K562 (cell line): ENCODE measurements around the gene LRRTM2. TPM values are rescaled to one million over a fixed set of nuclear protein-coding genes. Genes with fewer than 3 reads are reported as not detected.

ENCODE experiments used
- ATAC-seq: fragments of 200-7000 bp; cut with Tn5 transposase; 3 replicates; pipeline ENCODE4 v1.9.1; 2020; ENCODE audit warnings: moderate library complexity
- BruUV-seq: library from RNA; stranded (reverse); fragments of 400-500 nt; replicated peaks from 2 replicates; lab custom pipeline; 2021; lab: Mats Ljungman, UMichigan
- CTCF ChIA-PET: fragments of 300-600 bp; formaldehyde crosslinking; extraction: SDS; loops from one replicate; lab custom pipeline; 2021; ENCODE audit warnings: low intra/inter-chr PET ratio; lab: Yijun Ruan, JAX
- POLR2A ChIA-PET: fragments of 300-600, 350-650 bp; sonication (Branson Sonifier 250); formaldehyde crosslinking; extraction: SDS; loops from one replicate; lab custom pipeline; 2021; ENCODE audit warnings: antibody characterized with exemption, inconsistent platforms; lab: Yijun Ruan, JAX
- DNase-seq, 4 experiments: peaks; one replicate each; pipeline versions ENCODE4 v3.0.0 to v3.0.0-alpha.2; 2011 to 2018; ENCODE audit warnings: low spot score in 3 of 4, mixed read lengths in 3 of 4; ENCODE audit errors: extremely low read depth in 1 of 4
- FAIRE-seq: peaks from 2 replicates; lab custom pipeline; 2011; peaks lifted over from hg19 to GRCh38; lab: Jason Lieb, UNC
- H2AFZ ChIP-seq: 2 replicates; pipeline ENCODE4 v1.6.0; 2011; ENCODE audit warnings: low read depth, low read length, control low read depth, inconsistent platforms
- H3K27ac ChIP-seq: fragments of 200-600 bp; 3 replicates; pipeline ENCODE4 v1.8.0; 2011; ENCODE audit warnings: low read depth, mild to moderate bottlenecking, control low read depth, inconsistent platforms, low read length, moderate library complexity, mixed read lengths; ENCODE audit errors: extremely low read depth
- H3K27me3 ChIP-seq, 2 experiments: fragments of 300-600 bp in 1 of 2; 2 replicates in 1 of 2; 3 replicates in 1 of 2; pipeline versions ENCODE4 v1.6.0 to v1.8.0; 2011; ENCODE audit warnings: inconsistent platforms in 2 of 2, low read length in 2 of 2, mild to moderate bottlenecking in 1 of 2, mixed read lengths in 1 of 2, moderate library complexity in 1 of 2; ENCODE audit not compliant: control insufficient read depth in 2 of 2, insufficient read depth in 2 of 2
- H3K36me3 ChIP-seq: fragments of 300-600 bp; 3 replicates; pipeline ENCODE4 v1.8.0; 2011; ENCODE audit warnings: mild to moderate bottlenecking, low read length, inconsistent platforms; ENCODE audit not compliant: control insufficient read depth, insufficient read depth
- H3K4me1 ChIP-seq, 2 experiments: fragments of 200-600 bp in 1 of 2; replicated peaks in 1 of 2; 2 replicates in 1 of 2; 3 replicates in 1 of 2; pipeline versions ENCODE4 v1.5.1 to v1.8.0; 2011; ENCODE audit warnings: inconsistent platforms in 2 of 2, low read length in 2 of 2, mild to moderate bottlenecking in 1 of 2, mixed read lengths in 1 of 2, moderate library complexity in 1 of 2; ENCODE audit not compliant: control insufficient read depth in 2 of 2, insufficient read depth in 2 of 2
- H3K4me2 ChIP-seq: 2 replicates; pipeline ENCODE4 v1.6.1; 2011; ENCODE audit warnings: low read length, control low read depth, inconsistent platforms, mixed read lengths; ENCODE audit not compliant: insufficient read depth
- H3K4me3 ChIP-seq: fragments of 200-600 bp; sonication (generic), shearing (Covaris generic); 2 replicates; pipeline ENCODE4 v1.5.1; 2016; ENCODE audit warnings: control low read depth, inconsistent platforms
- H3K79me2 ChIP-seq: fragments of 200-600 bp; 3 replicates; pipeline ENCODE4 v1.8.0; 2011; ENCODE audit warnings: low read length, inconsistent platforms; ENCODE audit not compliant: control insufficient read depth, insufficient read depth
- H3K9ac ChIP-seq, 2 experiments: 2 replicates each; pipeline versions ENCODE4 v1.6.0 to v1.6.1; 2011; ENCODE audit warnings: low read depth in 2 of 2, low read length in 2 of 2, control low read depth in 1 of 2, inconsistent platforms in 1 of 2, mild to moderate bottlenecking in 1 of 2, mixed read lengths in 1 of 2; ENCODE audit not compliant: insufficient read depth in 1 of 2
- H3K9me1 ChIP-seq: one replicate; pipeline ENCODE4 v1.6.0; 2011; ENCODE audit warnings: inconsistent platforms, mild to moderate bottlenecking, low read length, moderate library complexity; ENCODE audit not compliant: control insufficient read depth, insufficient read depth
- H3K9me3 ChIP-seq: replicated peaks from 2 replicates; pipeline ENCODE4 v1.5.1; 2011; ENCODE audit warnings: low read depth, low read length, inconsistent platforms; ENCODE audit not compliant: control insufficient read depth, insufficient read depth
- H4K20me1 ChIP-seq: replicated peaks from 2 replicates; pipeline ENCODE4 v1.6.1; 2011; ENCODE audit warnings: low read length, inconsistent platforms, mixed read lengths; ENCODE audit not compliant: control insufficient read depth, insufficient read depth
- AFF4 ChIP-seq: sonication (generic); formaldehyde crosslinking; IDR thresholded peaks from 2 replicates; pipeline ENCODE4 v1.8.0; 2023; ENCODE audit warnings: mild to moderate bottlenecking, missing genetic modification reagents
- FOSL1 ChIP-seq: fragments of 200-800 bp; sonication (Bioruptor generic); conservative IDR thresholded peaks from 2 replicates; pipeline ENCODE4 v1.6.1; 2016; ENCODE audit warnings: missing genetic modification characterization, missing compliant biosample characterization
- PHB2 ChIP-seq: fragments of 450-650 bp; IDR thresholded peaks from 2 replicates; pipeline ENCODE4 v1.6.1; 2017; ENCODE audit warnings: low read depth
- ZNF79 ChIP-seq: fragments of 250-450 bp; sonication (Bioruptor Pico); IDR thresholded peaks from 2 replicates; pipeline ENCODE4 v1.4.0; 2020; ENCODE audit warnings: low read depth, mild to moderate bottlenecking, moderate library complexity
- WGBS: fragments of 100-300 bp; shearing (Covaris generic); methylation state at CpG from one replicate; pipeline ENCODE4 v1.1.6; 2016; ENCODE audit warnings: low coverage, mixed read lengths; ENCODE audit not compliant: insufficient coverage; ENCODE audit errors: missing lambda C conversion rate; 5-methylcytosine and 5-hydroxymethylcytosine counted together
- in situ Hi-C: fragments of 300-500 bp; cut with MboI; formaldehyde crosslinking; loops from 4 replicates; pipeline ENCODE4 v1.15.0; 2018; ENCODE audit warnings: inconsistent platforms, mixed read lengths
- intact Hi-C: fragments of 100-400 bp; cut with micrococcal nuclease; formaldehyde crosslinking; loops from 2 replicates; pipeline ENCODE4 v1.14.2; 2022
- polyA plus RNA-seq, 8 experiments: library from polyadenylated mRNA; depleted of rRNA in 4 of 8; stranded (reverse) in 5 of 8; unstranded in 3 of 8; fragments of >200 nt; fragmentation: Nextera tagmentation in 2 of 8; fragmentation: Illumina TruSeq in 1 of 8; extraction: Ambion mirVana in 2 of 8; extraction: Trizol in 1 of 8; gene quantifications; 2 replicates each; pipeline versions ENCODE4 v1.2.1 to v1.2.3, GENCODE V29; 2011 to 2014; ENCODE audit warnings: inconsistent platforms in 1 of 8, missing spikeins in 1 of 8
- total RNA-seq, 7 experiments: library from RNA; depleted of rRNA in 6 of 7; stranded (reverse); fragments of >200 nt in 6 of 7; fragmentation: Illumina TruSeq in 2 of 7; extraction: Trizol in 2 of 7; gene quantifications; 2 replicates each; pipeline versions ENCODE4 v1.2.1 to v1.2.3, GENCODE V29; 2011 to 2021; ENCODE audit warnings: low replicate concordance in 1 of 7

Gene LRRTM2
- total and polyA plus RNA-seq, 9 of the 15 experiments (the other 6 are each of a cell fraction or from before 2014, with no cell fraction given) = under 0.01 to 0.07 (median 0.03) TPM; not detected in 4

- Histone ChIP-seq H3K27ac (no peak overlapping the region), H3K4me1 (no peaks in the 10 kb centered on the region)
- 6% methylated on average over 3 of the region's 3 CpGs for WGBS
- TF ChIP-seq AFF4 (CRISPR knock-in tag) (no peak), FOSL1 (tag) (no peak), PHB2 (no peak), ZNF79 (CRISPR knock-in tag) (no peak)
- TF ChIP-seq, all 486 proteins: peak for 0
- ChIA-PET CTCF (no interaction called here), POLR2A (no interaction called here)
- H3K79me2 ChIP-seq = no peaks in the 10 kb centered on the region
- no peaks in the 10 kb centered on the region for H3K9me1 ChIP-seq
- DNase-seq = no peak
- ATAC-seq = no peak
- no peaks in the 10 kb centered on the region for H3K9me3 ChIP-seq
- no peaks in the 10 kb centered on the region for H3K27me3 ChIP-seq
- H3K4me3 ChIP-seq = no peak overlapping the region
- no peaks in the 10 kb centered on the region for H4K20me1 ChIP-seq
- no peaks in the 10 kb centered on the region for H3K36me3 ChIP-seq
- in situ Hi-C loops = no loop called here
- H2AFZ ChIP-seq = no peak overlapping the region
- no peak overlapping the region for H3K9ac ChIP-seq
- FAIRE-seq = no peak
- intact Hi-C loops = no loop called here
- no peak overlapping the region for H3K4me2 ChIP-seq
- no TSS peak for BruUV-seq
Measured at GRCh38 chr5:138849439-138849838, 25.7 kb downstream of the LRRTM2 start.
